Erythroblast (primary cell): ENCODE results near the gene HSD11B1L.
"Not testable (repeated sequence)": the region's sequence is repeated elsewhere in the genome, so short reads cannot be mapped to it uniquely, and the experiment has no call there.

ENCODE experiments used
- DNase-seq, 2 experiments: peaks; one replicate each; lab custom pipeline; 2025; lab: John Stamatoyannopoulos, UW
- GATA1 ChIP-seq: IDR thresholded peaks from 2 replicates; pipeline ENCODE4 v1.6.1; 2011; ENCODE audit warnings: low read depth, mild to moderate bottlenecking, control low read depth, low read length, moderate library complexity
- POLR2A ChIP-seq: IDR thresholded peaks from 2 replicates; pipeline ENCODE4 v1.6.1; 2011; ENCODE audit warnings: mild to moderate bottlenecking, low read length

HSD11B1L gene

GRCh38 chr19:5687360-5688198 lies 6.8 kb downstream of the HSD11B1L start:
- TF ChIP-seq GATA1 (no peak), POLR2A (no peak)
- DNase-seq: no peak

- DNase-seq: not testable (repeated sequence)
These were observed 7.5 kb downstream of the HSD11B1L start for GRCh38 chr19:5688262-5688881.

DNA sequence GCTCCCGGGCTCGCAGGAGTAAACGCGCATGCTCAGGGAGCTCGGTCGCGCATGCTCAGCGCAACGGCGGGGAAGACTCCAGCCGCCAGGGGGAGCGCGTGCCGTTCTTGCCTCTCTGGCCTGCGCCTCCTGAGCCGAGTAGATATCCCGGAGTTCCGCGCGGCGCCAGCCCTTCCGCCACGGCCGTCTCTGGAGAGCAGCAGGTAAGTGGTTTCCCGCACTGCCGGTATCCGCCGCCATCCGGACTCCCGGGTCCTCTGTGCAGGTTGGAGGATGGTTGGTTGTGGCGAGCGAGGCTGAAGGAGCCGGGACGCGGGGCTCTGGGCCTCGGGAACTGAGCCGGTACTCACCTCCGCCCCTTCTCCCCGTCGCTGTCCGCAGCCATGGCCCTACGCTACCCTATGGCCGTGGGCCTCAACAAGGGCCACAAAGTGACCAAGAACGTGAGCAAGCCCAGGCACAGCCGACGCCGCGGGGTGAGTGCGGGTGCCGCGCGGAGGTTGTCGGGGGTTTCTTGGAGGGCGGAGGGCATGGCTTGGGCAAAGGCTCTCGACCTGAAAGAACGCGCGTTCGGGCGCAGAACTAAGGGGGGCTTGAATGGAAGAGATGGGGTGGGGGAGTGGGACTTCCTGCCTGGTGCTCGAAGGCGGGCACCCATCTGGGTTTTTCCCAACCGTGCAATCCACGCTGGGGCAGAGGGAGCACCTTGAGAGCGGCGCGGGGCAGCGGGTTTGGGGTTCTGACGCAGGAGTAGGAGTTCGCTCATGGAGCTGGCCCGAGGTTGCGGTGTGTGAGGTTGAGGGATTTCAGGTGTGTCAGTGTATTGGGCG lies 9.5 kb downstream of the HSD11B1L start, which contains the start of gene RPL36:
Gene RPL36, plus strand, starts transcription at position 171 of the 830 bp plus-strand sequence. Its CDS starts 213 bp downstream, at position 384.
- peak; percentile 97 to 99 for DNase-seq
- TF ChIP-seq GATA1: no peak
- TF ChIP-seq POLR2A: peak; percentile 99

GRCh38 chr19:5690955-5691821 lies 10.4 kb downstream of the HSD11B1L start:
- DNase-seq: peak; percentile 73 to 76

GRCh38 chr19:5691822-5692722 lies 11.2 kb downstream of the HSD11B1L start:
- no peak for TF ChIP-seq POLR2A
- no peak for TF ChIP-seq GATA1
- peak in 1 of 2 experiments; percentile 57 for DNase-seq

More at GRCh38 chr19:5690955-5691821, 10.4 kb downstream of the HSD11B1L start:
- TF ChIP-seq GATA1 (no peak), POLR2A (no peak)

DNA sequence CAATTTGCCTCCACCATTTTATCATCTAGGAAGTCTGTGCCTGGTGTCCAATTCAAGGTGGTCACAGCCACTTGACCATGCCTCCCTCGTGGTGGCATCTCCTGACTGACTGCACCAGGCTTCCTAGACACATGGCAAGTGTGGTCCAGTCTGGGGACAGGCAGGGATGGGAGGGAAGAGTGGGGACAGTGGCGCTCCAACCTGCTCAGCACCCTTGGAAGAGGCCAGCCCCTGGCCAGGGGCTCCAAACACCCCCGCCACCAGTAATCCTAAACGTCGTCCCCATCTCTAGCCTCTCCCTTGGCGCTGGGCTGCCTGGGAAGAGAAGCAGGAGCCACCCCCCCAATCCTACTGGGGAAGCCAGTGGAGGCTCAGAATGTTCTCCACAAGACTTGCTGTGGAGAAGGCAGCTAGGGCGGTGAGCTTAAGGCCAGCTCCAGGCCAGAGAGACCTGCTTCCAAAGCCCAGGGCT lies 11.9 kb downstream of the HSD11B1L start:
- no peak for DNase-seq
- no peak for TF ChIP-seq GATA1
- TF ChIP-seq POLR2A: no peak

DNA sequence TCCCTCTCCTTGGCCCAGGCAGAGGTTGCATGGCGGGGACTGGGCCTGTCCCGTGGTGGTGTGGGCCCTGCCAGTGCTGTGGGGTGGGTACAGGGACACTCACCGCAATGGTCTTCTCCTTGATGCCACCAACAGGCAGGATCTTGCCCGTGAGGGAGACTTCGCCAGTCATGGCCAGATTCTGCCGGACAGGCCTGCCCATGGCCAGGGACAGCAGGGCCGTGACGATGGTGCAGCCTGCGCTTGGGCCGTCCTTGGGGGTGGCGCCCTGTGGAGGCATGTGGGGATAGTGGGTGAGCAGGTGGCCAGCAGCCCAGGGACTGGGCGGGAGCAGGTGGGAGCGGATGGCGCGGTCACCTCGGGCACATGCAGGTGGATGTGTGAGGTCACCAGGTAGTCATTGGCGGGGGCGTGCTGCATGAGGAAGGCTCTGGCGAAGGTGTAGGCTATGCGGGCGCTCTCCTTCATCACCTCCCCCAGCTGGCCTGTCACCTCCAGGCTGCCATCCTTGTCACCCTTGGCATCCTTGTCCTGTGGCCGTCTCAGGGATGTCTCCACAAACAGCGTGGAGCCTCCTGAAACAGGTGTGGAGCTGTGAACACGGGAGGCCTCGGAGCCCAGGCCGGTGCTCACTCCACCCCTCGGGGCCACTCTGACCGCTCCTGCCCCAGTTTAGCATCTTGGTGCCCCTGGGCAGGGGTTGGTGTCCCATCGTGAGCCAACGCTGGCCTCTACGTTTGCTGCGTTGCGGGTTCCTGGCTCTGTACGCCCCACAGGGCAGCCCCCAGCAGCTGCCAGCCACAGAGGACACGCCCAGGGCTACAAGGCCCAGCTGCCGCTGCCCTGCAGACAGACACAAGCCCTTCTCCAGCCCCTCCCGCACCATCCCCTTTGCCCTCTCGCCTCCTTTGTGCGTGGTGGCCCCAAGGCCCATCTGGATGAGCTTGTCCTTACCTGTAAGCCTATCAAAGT lies 12.7 kb downstream of the HSD11B1L start:
- TF ChIP-seq POLR2A (no peak), GATA1 (no peak)
- no peak for DNase-seq

- DNase-seq: no peak
- no peak for TF ChIP-seq POLR2A
- no peak for TF ChIP-seq GATA1
These were observed 13.5 kb downstream of the HSD11B1L start for GRCh38 chr19:5694167-5694955.

DNA sequence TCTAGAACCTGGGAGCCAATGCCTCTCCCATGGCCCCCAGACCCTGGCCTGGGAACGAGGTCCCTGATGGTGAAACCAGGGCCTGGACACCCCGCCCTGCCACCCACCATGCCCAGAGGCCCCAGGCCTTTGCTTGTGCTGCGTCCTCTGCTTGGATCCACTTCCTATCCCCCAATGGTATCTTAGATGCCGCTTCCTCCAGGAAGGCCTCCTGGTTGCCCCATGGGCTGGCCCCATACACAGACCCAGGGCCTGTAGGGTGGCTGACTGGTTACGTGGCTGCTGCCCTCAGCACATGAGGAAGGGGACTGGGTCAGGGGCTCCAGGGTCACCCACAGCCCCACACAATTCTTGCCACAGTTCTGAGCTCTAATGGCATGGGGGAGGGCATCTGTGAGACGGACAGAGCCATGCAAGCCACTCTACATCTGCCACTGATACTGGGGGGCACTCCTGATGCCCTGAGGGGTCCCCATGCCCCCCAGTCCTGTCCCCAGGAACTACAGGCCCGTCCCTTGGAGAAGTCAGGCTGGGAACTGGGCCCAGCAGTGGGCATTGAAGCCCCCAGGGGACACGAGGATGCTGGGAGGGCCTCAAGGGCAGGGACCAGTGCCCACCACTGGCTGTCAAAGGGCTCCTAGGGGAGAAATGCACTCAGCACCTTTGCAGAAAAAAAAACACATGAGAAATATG lies 14.3 kb downstream of the HSD11B1L start:
- no peak for TF ChIP-seq POLR2A
- TF ChIP-seq GATA1: no peak
- no peak for DNase-seq

DNA sequence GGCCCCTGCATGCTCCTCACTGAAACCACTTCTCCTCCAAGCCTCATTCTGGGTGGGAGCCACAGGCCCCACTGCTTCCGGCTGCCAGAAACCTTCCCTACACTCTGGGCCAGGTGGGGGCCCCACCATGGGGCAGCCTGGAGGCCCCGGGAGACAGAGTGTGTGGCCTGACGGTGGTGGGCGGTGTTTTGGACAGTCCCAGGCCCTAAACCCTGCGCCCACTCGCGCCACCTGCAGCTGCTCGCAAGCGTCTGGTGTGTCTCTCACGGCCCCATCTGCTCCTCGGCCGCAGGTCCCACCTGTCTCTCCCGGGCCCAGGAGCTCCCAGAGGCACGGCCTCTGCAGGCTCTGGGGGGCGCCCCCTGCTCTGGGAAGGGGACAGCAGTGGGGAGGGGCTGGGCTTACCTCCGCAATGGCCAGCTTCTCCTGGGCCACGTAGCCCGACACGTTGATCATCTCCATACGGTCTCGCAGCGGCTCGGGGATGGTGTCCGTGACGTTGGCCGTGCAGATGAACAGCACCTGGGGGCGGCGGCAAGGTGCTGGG lies 14.9 kb downstream of the HSD11B1L start:
- no peak for TF ChIP-seq POLR2A
- TF ChIP-seq GATA1: no peak
- DNase-seq: no peak
